Activated B cell treated with CpG ODN at 0.5 μM for 24 hours (primary cell): ENCODE results near the gene DET1. TPM values are rescaled to one million over a fixed set of nuclear protein-coding genes. Genes with fewer than 3 reads are reported as not detected.

Experiments
- ATAC-seq: fragments of 200-7000 bp; cut with Tn5 transposase; one replicate; pipeline ENCODE4 v1.10.0; 2021; ENCODE audit warnings: low read depth, mild to moderate bottlenecking, moderate library complexity
- CTCF ChIA-PET: fragments of 350-600 bp; sonication (Branson Sonifier 250); formaldehyde crosslinking; loops from one replicate; lab custom pipeline; 2021; ENCODE audit warnings: antibody characterized with exemption; lab: Charles Lee
- POLR2A ChIA-PET: fragments of 350-600 bp; sonication (Branson Sonifier 250); formaldehyde crosslinking; loops from one replicate; lab custom pipeline; 2021; ENCODE audit warnings: antibody characterized with exemption; lab: Charles Lee
- DNase-seq: peaks from one replicate; pipeline ENCODE4 v3.0.0; 2022
- H3K27ac Mint-ChIP-seq: one replicate; pipeline ENCODE4 v1.8.0; 2020; ENCODE audit warnings: mixed read lengths
- H3K27me3 Mint-ChIP-seq: one replicate; pipeline ENCODE4 v1.8.0; 2021; ENCODE audit warnings: mixed read lengths
- H3K36me3 Mint-ChIP-seq: one replicate; pipeline ENCODE4 v1.8.0; 2021; ENCODE audit warnings: low read depth, mixed read lengths
- H3K4me1 Mint-ChIP-seq: one replicate; pipeline ENCODE4 v1.8.0; 2021; ENCODE audit warnings: mixed read lengths
- H3K4me3 Mint-ChIP-seq: one replicate; pipeline ENCODE4 v1.8.0; 2020; ENCODE audit warnings: mild to moderate bottlenecking, mixed read lengths
- H3K9me3 Mint-ChIP-seq: one replicate; pipeline ENCODE4 v1.8.0; 2020; ENCODE audit warnings: mixed read lengths
- CTCF ChIP-seq: fragments of 200-600 bp; IDR thresholded peaks from one replicate; pipeline ENCODE4 v1.8.0; 2022; ENCODE audit warnings: antibody characterized with exemption, mild to moderate bottlenecking
- intact Hi-C: fragments of 100-400 bp; cut with micrococcal nuclease; formaldehyde crosslinking; loops from one replicate; pipeline ENCODE4 v1.15.1; 2024
- total RNA-seq: library from RNA; stranded (reverse); gene quantifications from 2 replicates; pipeline ENCODE4 v1.2.3, GENCODE V29; 2022

DET1 gene
- 5.7 and 7.1 TPM in 2 replicates for total RNA-seq

- Mint-ChIP-seq H3K4me3 (peak within 1 kb of the TSS; percentile 92), H3K36me3 (peaks cover 5% of the 10 kb centered on the region), H3K27me3 (no peaks in the 10 kb centered on the region), H3K27ac (peak within 1 kb of the TSS; percentile 94), H3K4me1 (peaks cover 14% of the 10 kb centered on the region), H3K9me3 (no peaks in the 10 kb centered on the region)
- DNase-seq (peak; percentile 88), ATAC-seq (peak; percentile 94)
- POLR2A ChIA-PET = no interaction called here
- TF ChIP-seq CTCF = no peak
- intact Hi-C loops = loop anchor here (1.0 to 10.0 kb wide), 5 partner anchors 75 to 698 kb away; partner anchors contain the start of genes ABHD2, AEN, FANCI and MRPL46
- CTCF ChIA-PET = no interaction called here
Measured at GRCh38 chr15:88546248-88547129, at the start of gene DET1. Gene DET1, minus strand, starts transcription at chr15:88546681. Its CDS starts 14,976 bp downstream, at chr15:88531705.

GRCh38 chr15:88591384-88591783 is 44.9 kb upstream of the DET1 start:
- DNase-seq = no peak
- H3K4me3 Mint-ChIP-seq = no peak overlapping the region
- intact Hi-C loops = no loop called here
- no peak for TF ChIP-seq CTCF
- H3K4me1 Mint-ChIP-seq = no peaks in the 10 kb centered on the region
- H3K9me3 Mint-ChIP-seq = peaks cover 5% of the 10 kb centered on the region
- no peaks in the 10 kb centered on the region for H3K27me3 Mint-ChIP-seq
- ChIA-PET CTCF (no interaction called here), POLR2A (interaction anchor here (0.7 kb wide), 1 partner anchor 222 kb away, joined by 5 read pairs; no protein-coding TSS in a partner anchor)
- H3K27ac Mint-ChIP-seq = no peak overlapping the region
- ATAC-seq = no peak
- no peaks in the 10 kb centered on the region for H3K36me3 Mint-ChIP-seq

GRCh38 chr15:88590759-88591158 is 44.3 kb upstream of the DET1 start:
- H3K9me3 Mint-ChIP-seq = peaks cover 5% of the 10 kb centered on the region
- no peaks in the 10 kb centered on the region for H3K36me3 Mint-ChIP-seq
- ChIA-PET POLR2A (interaction anchor here (0.7 kb wide), 1 partner anchor 222 kb away, joined by 5 read pairs; no protein-coding TSS in a partner anchor), CTCF (no interaction called here)
- H3K27me3 Mint-ChIP-seq = no peaks in the 10 kb centered on the region
- DNase-seq (no peak), ATAC-seq (no peak)
- no peaks in the 10 kb centered on the region for H3K4me1 Mint-ChIP-seq
- no peak for TF ChIP-seq CTCF
- intact Hi-C loops = no loop called here
- H3K4me3 Mint-ChIP-seq = no peak overlapping the region
- no peak overlapping the region for H3K27ac Mint-ChIP-seq

GRCh38 chr15:88586401-88587162 is 40.1 kb upstream of the DET1 start:
- Mint-ChIP-seq H3K27ac (no peak overlapping the region), H3K36me3 (no peaks in the 10 kb centered on the region), H3K27me3 (no peaks in the 10 kb centered on the region), H3K4me3 (no peak overlapping the region), H3K4me1 (no peaks in the 10 kb centered on the region), H3K9me3 (peaks cover 5% of the 10 kb centered on the region)
- TF ChIP-seq CTCF = no peak
- no peak for DNase-seq
- CTCF ChIA-PET = no interaction called here
- POLR2A ChIA-PET = no interaction called here
- ATAC-seq = no peak
- intact Hi-C loops = no loop called here

- ATAC-seq = no peak
- DNase-seq = no peak
- H3K4me3 Mint-ChIP-seq = no peak overlapping the region
- H3K36me3 Mint-ChIP-seq = no peaks in the 10 kb centered on the region
- H3K27ac Mint-ChIP-seq = no peak overlapping the region
- no peaks in the 10 kb centered on the region for H3K4me1 Mint-ChIP-seq
- intact Hi-C loops = no loop called here
- no peaks in the 10 kb centered on the region for H3K27me3 Mint-ChIP-seq
- H3K9me3 Mint-ChIP-seq = no peaks in the 10 kb centered on the region
- POLR2A ChIA-PET = no interaction called here
- CTCF ChIA-PET = no interaction called here
- no peak for TF ChIP-seq CTCF
Measured at GRCh38 chr15:88580532-88580931, 34.1 kb upstream of the DET1 start.
